Posterior vena cava (tissue), 2 donors: ENCODE data around the gene KDM5A. TPM values are rescaled to one million over a fixed set of nuclear protein-coding genes. Genes with fewer than 3 reads are reported as not detected.
"Not testable (repeated sequence)": the region's sequence is repeated elsewhere in the genome, so short reads cannot be mapped to it uniquely, and the experiment has no call there.

Experiments
- DNase-seq: peaks from one replicate; pipeline ENCODE4 v3.0.0-alpha.2; 2020; ENCODE audit warnings: low spot score
- intact Hi-C, 2 donors: fragments of 100-400 bp; cut with DNase I; formaldehyde crosslinking; loops; one replicate each; pipeline versions ENCODE4 v1.14.1 to v1.14.2; 2022 to 2023
- total RNA-seq, 2 donors: library from RNA; stranded (reverse); fragmentation: NEBNext Ultra II Directional; extraction: Animal tissue kit (Norgen Biotek cat#: 25700); gene quantifications; one replicate each; pipeline ENCODE4 v1.2.1, GENCODE V29; 2021
- donor health status: DM: yes; HTN: yes; CAD: no.
- donor health status: DM: yes; HTN: yes; CAD: no.

KDM5A gene
- total RNA-seq, 2 donors from 2014 or later, result 48.1 to 50.1 TPM

- DNase-seq, result no peak
- intact Hi-C loops, result no loop called here
Measured at GRCh38 chr12:253116-253831, 135.8 kb downstream of the KDM5A start.

GRCh38 chr12:252636-253035 is 136.5 kb downstream of the KDM5A start:
- no peak for DNase-seq
- intact Hi-C loops, result no loop called here

GRCh38 chr12:247271-247670 is 141.8 kb downstream of the KDM5A start:
- DNase-seq, result no peak
- intact Hi-C loops, result no loop called here

- intact Hi-C loops, result no loop called here
- DNase-seq, result no peak
Measured at GRCh38 chr12:243381-243780, 145.7 kb downstream of the KDM5A start.

- intact Hi-C loops, result no loop called here
- no peak for DNase-seq
Measured at GRCh38 chr12:242496-242895, 146.6 kb downstream of the KDM5A start.

- DNase-seq, result peak; percentile 16
- intact Hi-C loops, result no loop called here
Measured at GRCh38 chr12:241266-241665, 147.9 kb downstream of the KDM5A start.

GRCh38 chr12:240566-240965 is 148.6 kb downstream of the KDM5A start:
- DNase-seq, result peak; percentile 31
- intact Hi-C loops, result no loop called here

GRCh38 chr12:238736-239398 is 150.3 kb downstream of the KDM5A start:
- DNase-seq, result peak; percentile 13
- intact Hi-C loops, result no loop called here

- intact Hi-C loops, result no loop called here
- peak; percentile 14 for DNase-seq
Measured at GRCh38 chr12:238116-238515, 151.0 kb downstream of the KDM5A start.

GRCh38 chr12:237026-237815 is 151.9 kb downstream of the KDM5A start:
- peak; percentile 79 for DNase-seq
- intact Hi-C loops, result no loop called here

- intact Hi-C loops, result no loop called here
- DNase-seq, result peak; percentile 3
Measured at GRCh38 chr12:236445-236844, 152.7 kb downstream of the KDM5A start.

GRCh38 chr12:235967-236366 is 153.2 kb downstream of the KDM5A start:
- intact Hi-C loops, result not testable (repeated sequence)
- DNase-seq, result peak; percentile 17

- intact Hi-C loops, result no loop called here
- peak; percentile 35 for DNase-seq
Measured at GRCh38 chr12:234891-235415, 154.2 kb downstream of the KDM5A start.

GRCh38 chr12:234019-234418 is 155.1 kb downstream of the KDM5A start:
- intact Hi-C loops, result no loop called here
- no peak for DNase-seq

GRCh38 chr12:233615-233968 is 155.5 kb downstream of the KDM5A start:
- intact Hi-C loops, result no loop called here

GRCh38 chr12:232731-233614 is 156.1 kb downstream of the KDM5A start:
- peak; percentile 78 for DNase-seq
- intact Hi-C loops, result no loop called here

More at GRCh38 chr12:233615-233968, 155.5 kb downstream of the KDM5A start:
- DNase-seq, result no peak

- intact Hi-C loops, result no loop called here
- DNase-seq, result peak; percentile 58
Measured at GRCh38 chr12:230925-231671, 158.0 kb downstream of the KDM5A start.
